Measurements from ENCODE around the gene PRR5.

Gene PRR5

DNA sequence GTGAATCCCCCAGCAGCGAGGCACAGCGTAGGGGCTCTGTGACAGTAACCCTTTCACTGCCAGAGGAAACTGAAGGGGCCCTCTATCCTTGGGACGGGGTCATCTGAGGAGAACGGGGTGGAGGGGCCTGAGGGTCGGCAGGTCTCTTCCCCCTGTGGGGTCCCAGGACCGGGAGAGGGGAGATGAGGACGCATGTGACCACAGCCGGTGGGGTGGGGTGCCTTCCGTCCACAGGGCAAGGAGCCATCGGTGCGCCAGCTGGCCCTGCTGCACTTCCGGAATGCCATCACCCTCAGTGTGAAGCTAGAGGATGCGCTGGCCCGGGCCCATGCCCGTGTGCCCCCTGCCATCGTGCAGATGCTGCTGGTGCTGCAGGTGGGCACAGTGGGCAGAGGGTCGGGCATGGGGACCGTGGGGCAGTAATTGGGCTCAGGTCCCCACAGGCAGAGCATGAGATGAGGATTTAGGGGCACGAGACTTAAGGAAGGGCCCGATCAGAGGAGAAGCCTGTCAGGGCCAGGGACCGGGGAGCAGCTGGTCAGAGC is 30.1 kb downstream of the PRR5 start:
- Histone ChIP-seq H3K36me3 (ENCODE audit: low read depth) (no peaks in the 10 kb centered on the region), H3K4me1 (ENCODE audit: insufficient read depth, poor library complexity, severe bottlenecking) (no peaks in the 10 kb centered on the region)

DNA sequence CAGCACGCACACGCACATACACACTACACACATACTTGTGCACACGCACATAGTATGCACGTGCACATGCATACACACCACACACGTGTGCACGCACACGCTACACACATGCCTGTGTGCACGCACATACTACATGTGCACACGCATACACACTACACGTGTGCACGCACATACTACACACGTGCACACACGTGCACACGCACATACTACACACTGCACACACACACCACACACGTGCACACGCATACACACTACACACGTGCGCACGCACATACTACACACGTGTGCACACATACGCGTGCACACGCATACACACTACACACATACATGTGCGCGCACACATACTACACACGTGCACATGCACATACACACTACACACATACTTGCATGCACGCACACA is 30.7 kb downstream of the PRR5 start:
- DNase-seq (ENCODE audit: low spot score) (no peak), ATAC-seq (ENCODE audit: low read depth) (no peak)
- H3K27ac ChIP-seq (ENCODE audit: poor library complexity, severe bottlenecking): no peak overlapping the region
- H3K36me3 ChIP-seq (ENCODE audit: low read depth): no peaks in the 10 kb centered on the region
- H3K27me3 ChIP-seq (ENCODE audit: insufficient read depth, poor library complexity, severe bottlenecking): no peaks in the 10 kb centered on the region
- H3K4me1 ChIP-seq (ENCODE audit: insufficient read depth, poor library complexity, severe bottlenecking): no peaks in the 10 kb centered on the region
- H3K9me3 ChIP-seq (ENCODE audit: severe bottlenecking): no peaks in the 10 kb centered on the region
- H3K4me3 ChIP-seq (ENCODE audit: severe bottlenecking): no peak overlapping the region
- TF ChIP-seq, protein P1, sequence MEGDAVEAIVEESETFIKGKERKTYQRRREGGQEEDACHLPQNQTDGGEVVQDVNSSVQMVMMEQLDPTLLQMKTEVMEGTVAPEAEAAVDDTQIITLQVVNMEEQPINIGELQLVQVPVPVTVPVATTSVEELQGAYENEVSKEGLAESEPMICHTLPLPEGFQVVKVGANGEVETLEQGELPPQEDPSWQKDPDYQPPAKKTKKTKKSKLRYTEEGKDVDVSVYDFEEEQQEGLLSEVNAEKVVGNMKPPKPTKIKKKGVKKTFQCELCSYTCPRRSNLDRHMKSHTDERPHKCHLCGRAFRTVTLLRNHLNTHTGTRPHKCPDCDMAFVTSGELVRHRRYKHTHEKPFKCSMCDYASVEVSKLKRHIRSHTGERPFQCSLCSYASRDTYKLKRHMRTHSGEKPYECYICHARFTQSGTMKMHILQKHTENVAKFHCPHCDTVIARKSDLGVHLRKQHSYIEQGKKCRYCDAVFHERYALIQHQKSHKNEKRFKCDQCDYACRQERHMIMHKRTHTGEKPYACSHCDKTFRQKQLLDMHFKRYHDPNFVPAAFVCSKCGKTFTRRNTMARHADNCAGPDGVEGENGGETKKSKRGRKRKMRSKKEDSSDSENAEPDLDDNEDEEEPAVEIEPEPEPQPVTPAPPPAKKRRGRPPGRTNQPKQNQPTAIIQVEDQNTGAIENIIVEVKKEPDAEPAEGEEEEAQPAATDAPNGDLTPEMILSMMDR (IDR thresholded peaks at IDR 0.05; ENCODE audit: poor library complexity, severe bottlenecking): no peak

More for the DNA sequence above, 30.1 kb downstream of the PRR5 start:
- H3K4me3 ChIP-seq (ENCODE audit: severe bottlenecking): no peak overlapping the region
- no peaks in the 10 kb centered on the region for H3K27me3 ChIP-seq (ENCODE audit: insufficient read depth, poor library complexity, severe bottlenecking)
- H3K27ac ChIP-seq (ENCODE audit: poor library complexity, severe bottlenecking): no peak overlapping the region
- H3K9me3 ChIP-seq (ENCODE audit: severe bottlenecking): no peaks in the 10 kb centered on the region
- DNase-seq (ENCODE audit: low spot score) (peak; percentile 59), ATAC-seq (ENCODE audit: low read depth) (no peak)
- TF ChIP-seq, protein P1 (IDR thresholded peaks at IDR 0.05; ENCODE audit: poor library complexity, severe bottlenecking): no peak

DNA sequence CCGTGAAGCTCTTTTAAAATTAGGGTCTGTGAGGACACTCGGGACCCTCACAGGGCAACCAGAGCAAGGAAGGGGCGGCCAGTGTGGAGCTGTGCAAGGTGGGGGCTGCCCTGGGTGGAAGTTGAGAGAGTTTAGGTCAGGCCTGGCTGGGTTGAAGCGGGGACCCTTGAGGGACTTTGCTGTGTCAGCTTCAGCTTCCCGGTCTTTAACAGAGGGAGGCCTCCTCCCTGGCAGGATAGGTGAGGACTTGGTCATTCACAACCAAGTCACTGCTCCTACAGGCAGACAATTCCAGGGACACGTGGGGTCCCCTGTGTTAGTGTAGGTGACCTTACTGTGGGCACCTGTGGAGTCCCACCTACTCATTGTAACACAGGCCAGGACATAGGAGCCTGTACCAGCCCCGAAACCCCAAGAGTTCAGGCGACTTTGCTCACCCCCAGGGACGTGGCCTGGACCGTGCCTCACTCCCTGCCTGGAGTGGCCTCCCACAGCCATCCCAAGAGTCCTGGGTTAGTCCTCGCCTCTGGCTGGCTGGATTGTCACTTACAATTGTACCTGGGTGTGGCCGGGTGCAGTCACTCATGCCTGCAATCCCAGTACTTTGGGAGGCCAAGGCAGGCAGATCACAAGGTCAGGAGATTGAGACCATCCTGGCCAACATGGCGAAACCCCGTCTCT is 31.6 kb downstream of the PRR5 start:
- Histone ChIP-seq H3K4me3 (ENCODE audit: severe bottlenecking) (no peak overlapping the region), H3K9me3 (ENCODE audit: severe bottlenecking) (no peaks in the 10 kb centered on the region), H3K27me3 (ENCODE audit: insufficient read depth, poor library complexity, severe bottlenecking) (no peaks in the 10 kb centered on the region), H3K27ac (ENCODE audit: poor library complexity, severe bottlenecking) (no peak overlapping the region), H3K4me1 (ENCODE audit: insufficient read depth, poor library complexity, severe bottlenecking) (no peaks in the 10 kb centered on the region), H3K36me3 (ENCODE audit: low read depth) (no peaks in the 10 kb centered on the region)
- TF ChIP-seq, protein P1 (IDR thresholded peaks at IDR 0.05; ENCODE audit: poor library complexity, severe bottlenecking): no peak
- DNase-seq (ENCODE audit: low spot score): no peak
- ATAC-seq (ENCODE audit: low read depth): no peak

DNA sequence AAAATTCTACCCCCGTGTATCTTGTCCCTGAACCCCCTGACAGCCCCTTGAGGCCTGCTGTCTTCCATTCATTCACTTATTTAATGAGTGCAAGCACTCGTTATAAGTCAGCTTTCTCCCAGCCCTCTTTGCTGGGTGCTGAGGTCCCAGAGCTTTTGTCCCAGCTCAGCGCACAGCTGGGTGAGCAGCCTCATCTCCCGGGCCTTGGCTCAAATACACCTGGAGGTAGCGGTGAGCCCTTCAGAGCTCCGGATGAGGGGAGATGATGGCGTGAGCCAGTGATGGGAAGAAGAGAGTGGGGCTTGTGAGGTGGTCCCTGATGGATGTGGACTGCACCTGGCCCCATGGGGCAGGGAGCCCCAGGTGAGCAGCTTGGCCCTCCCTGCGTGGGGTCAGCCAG is 32.3 kb downstream of the PRR5 start:
- Histone ChIP-seq H3K27me3 (ENCODE audit: insufficient read depth, poor library complexity, severe bottlenecking) (no peaks in the 10 kb centered on the region), H3K36me3 (ENCODE audit: low read depth) (no peaks in the 10 kb centered on the region), H3K9me3 (ENCODE audit: severe bottlenecking) (no peaks in the 10 kb centered on the region), H3K4me1 (ENCODE audit: insufficient read depth, poor library complexity, severe bottlenecking) (peaks cover under 1% of the 10 kb centered on the region), H3K27ac (ENCODE audit: poor library complexity, severe bottlenecking) (no peak overlapping the region), H3K4me3 (ENCODE audit: severe bottlenecking) (no peak overlapping the region)
- TF ChIP-seq, protein P1 (IDR thresholded peaks at IDR 0.05; ENCODE audit: poor library complexity, severe bottlenecking): no peak
- DNase-seq (ENCODE audit: low spot score): no peak
- no peak for ATAC-seq (ENCODE audit: low read depth)

Measured in RWPE2 (cell line).